Hepatocyte (in vitro differentiated cells): ENCODE results near the gene UBN1.

Experiments
- EZH2 ChIP-seq: fragments of 200-600 bp; sonication (generic); IDR thresholded peaks from 2 replicates; pipeline ENCODE4 v1.6.1; 2016; ENCODE audit warnings: antibody characterized with exemption, mild to moderate bottlenecking, borderline replicate concordance
- EZH2phosphoT487 ChIP-seq: fragments of 200-600 bp; sonication (generic); IDR thresholded peaks from one replicate; pipeline ENCODE4 v1.6.1; 2018; ENCODE audit warnings: antibody characterized with exemption, mild to moderate bottlenecking, low read depth, moderate library complexity; ENCODE audit not compliant: unreplicated experiment, severe bottlenecking
- TF ChIP-seq, protein P1 (sequence below): fragments of 200-600 bp; sonication (generic); IDR thresholded peaks from 2 replicates; pipeline ENCODE4 v1.5.1; 2016; ENCODE audit warnings: antibody characterized with exemption, mild to moderate bottlenecking; ENCODE audit not compliant: poor library complexity

DNA sequence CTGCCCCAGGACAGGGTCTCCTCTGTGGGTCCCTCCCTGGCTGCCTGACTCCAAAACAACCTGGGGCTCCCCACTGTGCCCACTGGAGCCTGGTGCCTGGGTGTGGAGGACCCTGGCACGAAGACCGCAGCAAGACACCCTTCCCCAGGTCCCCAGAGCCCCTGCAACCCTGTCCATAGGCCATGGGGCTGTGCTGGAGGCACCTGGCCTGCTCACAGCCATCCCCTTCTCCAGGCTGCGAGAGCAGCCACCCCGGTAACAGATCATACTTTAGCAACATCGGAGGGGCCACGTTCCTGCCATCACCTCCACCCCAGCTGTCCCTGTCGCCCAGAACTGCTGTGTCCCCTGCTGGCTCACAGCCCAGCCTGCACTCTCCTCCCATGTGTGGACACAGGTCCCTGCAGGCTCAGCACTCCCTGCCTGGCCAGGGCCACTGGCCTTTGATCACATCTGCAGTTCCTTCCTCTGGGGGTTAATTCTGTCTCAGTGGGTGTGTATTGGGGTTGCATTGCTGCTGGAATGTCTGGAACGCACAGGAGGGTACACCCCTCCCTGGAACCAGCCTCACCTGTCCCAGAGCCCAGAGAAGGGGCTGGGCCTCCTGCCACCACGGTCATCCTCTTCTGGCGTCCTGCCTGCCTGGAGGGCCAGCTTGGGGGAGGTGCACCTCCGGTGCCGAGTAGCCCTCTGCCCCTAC, 77.5 kb downstream of the UBN1 start:
- TF ChIP-seq, protein P1, sequence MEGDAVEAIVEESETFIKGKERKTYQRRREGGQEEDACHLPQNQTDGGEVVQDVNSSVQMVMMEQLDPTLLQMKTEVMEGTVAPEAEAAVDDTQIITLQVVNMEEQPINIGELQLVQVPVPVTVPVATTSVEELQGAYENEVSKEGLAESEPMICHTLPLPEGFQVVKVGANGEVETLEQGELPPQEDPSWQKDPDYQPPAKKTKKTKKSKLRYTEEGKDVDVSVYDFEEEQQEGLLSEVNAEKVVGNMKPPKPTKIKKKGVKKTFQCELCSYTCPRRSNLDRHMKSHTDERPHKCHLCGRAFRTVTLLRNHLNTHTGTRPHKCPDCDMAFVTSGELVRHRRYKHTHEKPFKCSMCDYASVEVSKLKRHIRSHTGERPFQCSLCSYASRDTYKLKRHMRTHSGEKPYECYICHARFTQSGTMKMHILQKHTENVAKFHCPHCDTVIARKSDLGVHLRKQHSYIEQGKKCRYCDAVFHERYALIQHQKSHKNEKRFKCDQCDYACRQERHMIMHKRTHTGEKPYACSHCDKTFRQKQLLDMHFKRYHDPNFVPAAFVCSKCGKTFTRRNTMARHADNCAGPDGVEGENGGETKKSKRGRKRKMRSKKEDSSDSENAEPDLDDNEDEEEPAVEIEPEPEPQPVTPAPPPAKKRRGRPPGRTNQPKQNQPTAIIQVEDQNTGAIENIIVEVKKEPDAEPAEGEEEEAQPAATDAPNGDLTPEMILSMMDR, result peak; percentile 9
- TF ChIP-seq EZH2 (no peak), EZH2phosphoT487 (no peak)
